ENCODE measurements around the gene MLKL.

DNA sequence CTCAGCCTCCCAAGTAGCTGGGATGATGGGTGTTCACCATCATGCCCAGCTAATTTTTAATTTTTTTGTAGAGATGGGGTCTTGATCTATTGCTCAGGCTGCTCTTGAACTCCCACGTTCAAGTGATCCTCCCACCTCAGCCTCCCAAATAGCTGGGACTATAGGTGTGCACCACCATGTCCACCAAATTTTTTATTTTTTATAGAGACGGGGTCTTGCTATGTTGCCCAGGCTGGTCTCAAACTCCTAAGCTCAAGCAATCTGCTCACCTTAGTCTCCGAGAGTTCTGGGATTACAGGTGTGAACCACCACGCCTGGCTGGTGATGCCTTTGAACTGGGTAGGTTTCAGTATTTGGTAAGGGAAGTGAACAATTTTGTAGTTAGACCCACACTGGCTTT is 43.9 kb upstream of the MLKL start:
- TF ChIP-seq, protein P1, sequence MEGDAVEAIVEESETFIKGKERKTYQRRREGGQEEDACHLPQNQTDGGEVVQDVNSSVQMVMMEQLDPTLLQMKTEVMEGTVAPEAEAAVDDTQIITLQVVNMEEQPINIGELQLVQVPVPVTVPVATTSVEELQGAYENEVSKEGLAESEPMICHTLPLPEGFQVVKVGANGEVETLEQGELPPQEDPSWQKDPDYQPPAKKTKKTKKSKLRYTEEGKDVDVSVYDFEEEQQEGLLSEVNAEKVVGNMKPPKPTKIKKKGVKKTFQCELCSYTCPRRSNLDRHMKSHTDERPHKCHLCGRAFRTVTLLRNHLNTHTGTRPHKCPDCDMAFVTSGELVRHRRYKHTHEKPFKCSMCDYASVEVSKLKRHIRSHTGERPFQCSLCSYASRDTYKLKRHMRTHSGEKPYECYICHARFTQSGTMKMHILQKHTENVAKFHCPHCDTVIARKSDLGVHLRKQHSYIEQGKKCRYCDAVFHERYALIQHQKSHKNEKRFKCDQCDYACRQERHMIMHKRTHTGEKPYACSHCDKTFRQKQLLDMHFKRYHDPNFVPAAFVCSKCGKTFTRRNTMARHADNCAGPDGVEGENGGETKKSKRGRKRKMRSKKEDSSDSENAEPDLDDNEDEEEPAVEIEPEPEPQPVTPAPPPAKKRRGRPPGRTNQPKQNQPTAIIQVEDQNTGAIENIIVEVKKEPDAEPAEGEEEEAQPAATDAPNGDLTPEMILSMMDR (IDR thresholded peaks at IDR 0.05), result no peak
- no peak for TF ChIP-seq POLR2AphosphoS5 (IDR thresholded peaks at IDR 0.05)

Data from breast epithelium (tissue), 3 donors.